Lung (tissue), 12 donors: ENCODE measurements around the gene EIF2D. TPM values are rescaled to one million over a fixed set of nuclear protein-coding genes. Genes with fewer than 3 reads are reported as not detected.

Source experiments
- ATAC-seq: fragments of 200-7000 bp; cut with Tn5 transposase; one replicate; pipeline ENCODE4 v1.9.1; 2020; ENCODE audit warnings: moderate number of reproducible peaks; ENCODE audit not compliant: insufficient read depth, low FRiP score
- DNase-seq, 3 donors: peaks; one replicate each; pipeline ENCODE4 v3.0.0-alpha.2; 2013 to 2017
- H3K27ac ChIP-seq, 2 donors: one replicate each; pipeline ENCODE4 v1.5.1; 2013; ENCODE audit warnings: mild to moderate bottlenecking in 2 of 2, moderate library complexity in 2 of 2, control low read depth in 1 of 2, inconsistent platforms in 1 of 2, low read depth in 1 of 2, low read length in 1 of 2
- H3K27me3 ChIP-seq, 3 donors: one replicate each; pipeline ENCODE4 v1.5.1; 2013; ENCODE audit warnings: low read length in 2 of 3; ENCODE audit not compliant: control insufficient read depth in 3 of 3, insufficient read depth in 3 of 3
- H3K36me3 ChIP-seq, 4 donors: one replicate each; pipeline ENCODE4 v1.5.1; 2013; ENCODE audit warnings: low read length in 4 of 4, mild to moderate bottlenecking in 1 of 4, moderate library complexity in 1 of 4; ENCODE audit not compliant: control insufficient read depth in 4 of 4, insufficient read depth in 4 of 4
- H3K4me1 ChIP-seq, 5 donors: one replicate each; pipeline ENCODE4 v1.5.1; 2013; ENCODE audit warnings: low read length in 5 of 5, mild to moderate bottlenecking in 2 of 5, moderate library complexity in 1 of 5; ENCODE audit not compliant: control insufficient read depth in 5 of 5, insufficient read depth in 5 of 5
- H3K4me3 ChIP-seq: one replicate; pipeline ENCODE4 v1.5.1; 2013; ENCODE audit warnings: mild to moderate bottlenecking, control low read depth, moderate library complexity
- H3K9ac ChIP-seq, 2 donors: one replicate each; pipeline ENCODE4 v1.5.1; 2013; ENCODE audit warnings: low read length in 2 of 2, control low read depth in 1 of 2; ENCODE audit not compliant: insufficient read depth in 1 of 2
- H3K9me3 ChIP-seq, 4 donors: one replicate each; pipeline ENCODE4 v1.5.1; 2013; ENCODE audit warnings: low read length in 3 of 4, mild to moderate bottlenecking in 1 of 4, moderate library complexity in 1 of 4; ENCODE audit not compliant: control insufficient read depth in 4 of 4, insufficient read depth in 3 of 4
- CTCF ChIP-seq: IDR thresholded peaks from 2 replicates; pipeline ENCODE4 v1.5.1; 2012; ENCODE audit warnings: mild to moderate bottlenecking; ENCODE audit errors: control extremely low read depth, extremely low read depth
- WGBS, 2 donors: extraction: QIAGEN DNeasy Blood & Tissue Kit; methylation state at CpG; one replicate each; pipeline ENCODE4 v1.1.7; 2013; 5-methylcytosine and 5-hydroxymethylcytosine counted together
- polyA plus RNA-seq, 2 donors: library from polyadenylated mRNA; stranded (reverse); fragments of 200-250 nt; gene quantifications; one replicate each; pipeline ENCODE4 v1.2.1, GENCODE V29; 2013
- total RNA-seq, 2 donors: library from RNA; depleted of rRNA in 1 of 2; stranded (reverse); fragments of >200 nt in 1 of 2; gene quantifications; one replicate each; pipeline ENCODE4 v1.2.1, GENCODE V29; 2014 to 2021
- donor health status: control.
- donor health status: control.
- donor health status: Bipolar disorder and iron deficiency.
- donor health status: healthy.
- donor health status: DM: yes; HTN: yes; CAD: no.

The EIF2D gene
- total and polyA plus RNA-seq, 4 donors = 27.7 to 78.9 (median 43.2) TPM

- DNase-seq (no peak), ATAC-seq (no peak)
- Histone ChIP-seq H3K36me3 (peaks cover 28 to 47% (median 32%) of the 10 kb centered on the region in 4 donors), H3K4me1 (peaks cover 0 to 18% (median 11%) of the 10 kb centered on the region in 5 donors), H3K27ac (no peak overlapping the region), H3K4me3 (no peak overlapping the region), H3K27me3 (no peaks in the 10 kb centered on the region), H3K9ac (no peak overlapping the region), H3K9me3 (peaks cover 0 to 2% (median 0%) of the 10 kb centered on the region in 4 donors)
- TF ChIP-seq CTCF = no peak
- WGBS, 2 donors = 86 to 93% methylated on average over 5 of the region's 5 CpGs
Measured at GRCh38 chr1:206591226-206591625, 21.0 kb downstream of the EIF2D start.

GRCh38 chr1:206590025-206590758 lies 22.1 kb downstream of the EIF2D start:
- peaks cover 0 to 18% (median 11%) of the 10 kb centered on the region in 5 donors for H3K4me1 ChIP-seq
- WGBS, 2 donors = 59 to 75% methylated on average over 8 of the region's 8 CpGs
- peak; percentile 45 for ATAC-seq
- H3K27ac ChIP-seq = no peak overlapping the region
- DNase-seq = no peak
- H3K4me3 ChIP-seq = no peak overlapping the region
- H3K9ac ChIP-seq = no peak overlapping the region
- H3K27me3 ChIP-seq = no peaks in the 10 kb centered on the region
- no peak for TF ChIP-seq CTCF
- H3K36me3 ChIP-seq = peaks cover 21 to 52% (median 27%) of the 10 kb centered on the region in 4 donors
- peaks cover 0 to 2% (median 0%) of the 10 kb centered on the region in 4 donors for H3K9me3 ChIP-seq

- 78 to 87% methylated on average over 7 of the region's 7 CpGs for WGBS, 2 donors
- TF ChIP-seq CTCF = no peak
- Histone ChIP-seq H3K36me3 (peaks cover 17 to 52% (median 26%) of the 10 kb centered on the region in 4 donors), H3K27me3 (no peaks in the 10 kb centered on the region), H3K9ac (no peak overlapping the region), H3K9me3 (peaks cover 0 to 2% (median 0%) of the 10 kb centered on the region in 4 donors), H3K4me1 (peaks cover 0 to 18% (median 11%) of the 10 kb centered on the region in 5 donors), H3K27ac (no peak overlapping the region), H3K4me3 (no peak overlapping the region)
- DNase-seq (peak; percentile 58 to 83 (median 75)), ATAC-seq (no peak)
Measured at GRCh38 chr1:206589206-206589605, 23.1 kb downstream of the EIF2D start.
